Epithelial cell of proximal tubule (primary cell): ENCODE results near the gene TNIP1. TPM values are rescaled to one million over a fixed set of nuclear protein-coding genes. Genes with fewer than 3 reads are reported as not detected.
A peak's percentile ranks its signal among the peaks of the same experiment; 100 is the strongest.

ENCODE experiments used
- DNase-seq: peaks from one replicate; pipeline ENCODE4 v3.0.0-alpha.2; 2011; ENCODE audit warnings: low read depth
- H3K4me3 ChIP-seq: 2 replicates; pipeline ENCODE4 v1.5.1; 2011; ENCODE audit warnings: low read depth, mild to moderate bottlenecking, low read length
- total RNA-seq: library from RNA; depleted of rRNA; stranded (reverse); fragments of >200 nt; gene quantifications from 2 replicates; pipeline ENCODE4 v1.2.3, GENCODE V29; 2015
- TF ChIP-seq, protein P1 (sequence below): conservative IDR thresholded peaks from 2 replicates; pipeline ENCODE4 v1.5.1; 2012; ENCODE audit warnings: low read depth, mild to moderate bottlenecking, low read length

TNIP1 gene
- total RNA-seq, 1 donor from 2014 or later, result 255 TPM

DNA sequence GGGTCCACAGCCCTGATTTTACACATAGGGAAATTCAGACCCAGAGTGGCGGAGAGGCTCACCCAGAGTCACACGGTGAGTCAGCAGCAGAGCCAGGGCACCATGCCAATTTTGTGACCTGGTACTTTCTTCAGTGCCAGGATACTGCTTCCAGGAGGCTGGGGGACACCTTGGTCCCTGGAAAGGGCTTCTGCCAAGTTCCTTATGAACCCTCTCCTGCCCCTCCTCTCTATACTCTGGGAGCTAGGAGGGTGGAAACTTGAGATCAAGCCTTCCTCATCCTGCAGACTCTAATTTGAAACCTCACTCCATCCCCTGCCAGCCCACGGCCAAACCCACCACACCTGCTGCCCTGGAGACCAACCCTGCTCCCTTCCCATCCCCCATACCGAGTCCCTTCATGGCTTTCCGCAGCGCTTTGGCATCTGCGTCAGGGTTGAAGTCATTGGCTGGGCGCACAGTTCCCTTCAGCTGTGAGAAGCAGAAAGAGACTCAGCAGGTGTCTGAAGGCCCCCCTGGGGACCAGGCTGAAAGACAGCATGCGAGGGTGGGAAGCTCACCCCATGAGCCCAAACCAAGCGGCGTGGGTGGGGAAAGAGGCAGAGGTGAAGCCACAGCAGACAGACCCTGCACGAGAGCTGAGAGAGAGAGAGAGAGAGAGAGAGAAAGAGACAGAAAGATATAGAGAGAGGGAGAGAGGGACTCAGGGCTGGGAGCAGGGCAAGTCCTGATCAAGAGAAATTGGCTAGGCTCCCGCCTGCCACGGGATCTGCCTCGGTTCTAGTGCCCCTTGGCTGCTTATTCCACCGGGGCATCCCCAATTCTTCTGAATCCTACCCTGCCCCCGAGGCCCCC is 43.3 kb upstream of the TNIP1 start:
- TF ChIP-seq, protein P1, sequence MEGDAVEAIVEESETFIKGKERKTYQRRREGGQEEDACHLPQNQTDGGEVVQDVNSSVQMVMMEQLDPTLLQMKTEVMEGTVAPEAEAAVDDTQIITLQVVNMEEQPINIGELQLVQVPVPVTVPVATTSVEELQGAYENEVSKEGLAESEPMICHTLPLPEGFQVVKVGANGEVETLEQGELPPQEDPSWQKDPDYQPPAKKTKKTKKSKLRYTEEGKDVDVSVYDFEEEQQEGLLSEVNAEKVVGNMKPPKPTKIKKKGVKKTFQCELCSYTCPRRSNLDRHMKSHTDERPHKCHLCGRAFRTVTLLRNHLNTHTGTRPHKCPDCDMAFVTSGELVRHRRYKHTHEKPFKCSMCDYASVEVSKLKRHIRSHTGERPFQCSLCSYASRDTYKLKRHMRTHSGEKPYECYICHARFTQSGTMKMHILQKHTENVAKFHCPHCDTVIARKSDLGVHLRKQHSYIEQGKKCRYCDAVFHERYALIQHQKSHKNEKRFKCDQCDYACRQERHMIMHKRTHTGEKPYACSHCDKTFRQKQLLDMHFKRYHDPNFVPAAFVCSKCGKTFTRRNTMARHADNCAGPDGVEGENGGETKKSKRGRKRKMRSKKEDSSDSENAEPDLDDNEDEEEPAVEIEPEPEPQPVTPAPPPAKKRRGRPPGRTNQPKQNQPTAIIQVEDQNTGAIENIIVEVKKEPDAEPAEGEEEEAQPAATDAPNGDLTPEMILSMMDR, result no peak
- H3K4me3 ChIP-seq, result no peak overlapping the region
- no peak for DNase-seq

DNA sequence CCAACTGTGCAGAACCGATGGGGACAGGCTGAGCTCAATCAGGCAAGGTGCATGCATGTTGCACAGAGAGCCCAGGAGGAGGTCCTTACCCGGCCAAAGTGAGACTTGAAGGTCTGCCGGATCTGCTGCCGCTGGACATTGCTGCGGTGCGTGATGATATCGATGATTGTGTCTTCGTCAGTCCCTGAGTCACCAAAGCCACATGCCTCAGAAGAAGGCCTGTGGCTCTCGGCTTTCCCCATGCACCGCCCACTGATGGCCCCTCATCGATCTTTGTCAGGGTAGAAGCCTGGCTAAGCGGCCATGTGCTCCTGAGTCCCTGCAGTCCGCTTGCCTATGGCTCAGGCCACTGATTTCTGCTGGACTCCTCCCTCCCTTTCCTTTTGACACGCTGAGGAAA is 42.0 kb upstream of the TNIP1 start:
- DNase-seq, result no peak
- H3K4me3 ChIP-seq, result no peak overlapping the region
- TF ChIP-seq, protein P1, result no peak

DNA sequence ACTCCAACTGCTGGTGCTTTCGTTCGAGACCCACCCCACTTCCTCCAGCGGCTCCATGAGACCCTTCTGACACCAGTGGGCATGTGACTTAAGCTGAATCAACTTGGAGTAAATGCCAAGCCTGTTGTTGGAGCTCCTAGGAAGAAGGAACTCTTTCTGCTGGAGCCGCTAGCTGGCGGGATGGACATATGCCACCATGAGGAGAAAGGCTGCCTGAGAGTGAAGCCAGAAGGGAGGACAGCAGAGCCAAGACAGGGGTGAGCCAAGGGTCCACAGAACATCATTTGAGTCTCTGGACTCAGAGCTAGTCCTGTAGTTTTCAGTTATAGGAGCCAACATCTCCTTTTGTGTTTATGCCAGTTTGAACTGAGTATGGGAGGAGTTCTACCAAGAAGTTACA is 40.8 kb upstream of the TNIP1 start:
- H3K4me3 ChIP-seq, result no peak overlapping the region
- no peak for DNase-seq
- TF ChIP-seq, protein P1, result no peak

DNA sequence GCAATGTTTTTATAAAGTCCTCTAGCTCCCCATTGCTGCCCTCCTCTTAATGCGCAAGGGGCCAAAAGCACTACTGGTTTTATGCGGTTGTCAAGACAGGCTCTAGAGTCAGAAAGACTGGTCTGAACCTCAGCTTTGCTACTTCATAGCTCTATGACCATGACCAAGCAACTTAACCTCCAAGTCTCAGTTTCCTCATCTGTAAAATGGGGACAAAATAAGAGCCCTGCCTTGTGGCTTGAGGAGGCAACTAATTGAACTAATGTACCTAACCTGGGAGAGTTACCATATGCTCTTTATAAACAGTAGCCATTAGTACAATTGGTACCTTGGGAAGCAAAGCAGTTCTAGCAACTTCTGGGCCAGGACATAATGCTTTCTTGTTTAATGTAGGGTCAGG is 40.3 kb upstream of the TNIP1 start:
- no peak for DNase-seq
- TF ChIP-seq, protein P1, result no peak
- H3K4me3 ChIP-seq, result no peak overlapping the region

DNA sequence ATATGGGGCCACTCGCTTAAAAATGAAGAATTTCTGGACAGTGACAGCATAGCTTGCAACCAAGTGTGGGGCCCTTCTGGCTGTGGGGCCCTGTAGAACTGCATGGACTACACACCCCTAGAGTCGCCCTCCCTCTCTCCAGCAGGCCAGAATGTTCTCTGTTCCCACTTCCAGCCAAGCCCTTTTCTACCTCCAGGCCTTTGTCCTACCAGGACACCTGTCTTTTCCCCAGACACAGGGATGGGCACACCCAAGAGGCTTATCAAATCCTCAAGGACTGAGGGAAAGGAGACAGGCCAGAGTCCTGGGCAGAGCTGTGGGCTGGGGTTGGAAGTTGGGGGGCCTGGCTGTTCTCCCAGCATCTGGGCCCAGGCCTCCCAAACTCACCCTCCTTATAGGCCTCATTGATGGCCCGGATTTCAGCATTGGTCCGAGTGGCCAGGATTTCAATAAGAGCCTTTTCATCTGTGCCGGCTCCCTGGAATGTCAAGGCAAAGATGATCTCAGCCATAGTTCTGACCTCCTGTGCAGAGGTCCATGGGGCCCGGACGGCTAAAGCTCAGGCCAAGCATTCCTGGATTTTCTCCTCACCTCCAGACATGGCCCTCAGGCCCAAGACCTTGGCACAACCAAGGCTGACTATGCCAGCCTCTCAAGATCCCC is 38.2 kb upstream of the TNIP1 start:
- TF ChIP-seq, protein P1, result no peak
- no peak overlapping the region for H3K4me3 ChIP-seq
- DNase-seq, result no peak

DNA sequence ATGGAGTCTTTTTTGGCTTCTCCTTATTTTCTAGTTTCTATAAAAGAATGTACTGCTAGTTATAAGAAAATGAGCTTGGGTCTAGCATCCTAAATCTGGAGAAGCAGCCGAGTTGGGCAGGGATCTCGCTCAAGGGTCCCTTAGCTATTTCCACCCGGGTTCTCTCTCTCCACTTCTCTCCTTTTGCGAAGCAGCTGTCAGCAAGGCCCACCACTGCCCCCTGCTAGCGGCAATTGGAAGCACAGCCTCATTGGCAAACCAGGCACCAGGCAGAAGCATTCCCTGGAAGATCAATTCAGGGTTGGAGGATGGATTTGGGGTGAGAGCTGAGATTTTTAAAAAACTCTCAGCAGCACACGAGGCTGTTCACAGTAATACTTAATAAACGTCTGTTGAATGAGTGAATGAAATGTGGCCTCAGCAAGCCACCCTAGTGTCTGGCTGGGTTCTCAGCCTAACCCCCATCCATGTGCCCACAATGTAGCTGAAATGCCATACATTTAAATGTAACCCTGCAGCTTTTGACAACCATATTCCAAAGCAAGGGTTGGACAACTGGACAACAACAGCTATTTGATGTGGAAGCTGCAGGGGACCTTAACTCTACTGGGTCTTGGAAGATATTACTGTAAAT is 34.6 kb upstream of the TNIP1 start:
- TF ChIP-seq, protein P1, result peak; percentile 97
- H3K4me3 ChIP-seq, result no peak overlapping the region
- DNase-seq, result no peak
